ENCODE data around the gene RASGEF1B. TPM values are rescaled to one million over a fixed set of nuclear protein-coding genes. Genes with fewer than 3 reads are reported as not detected.

The RASGEF1B gene
- total RNA-seq, 1 experiment from 2014 or later: 7.5 TPM

DNA sequence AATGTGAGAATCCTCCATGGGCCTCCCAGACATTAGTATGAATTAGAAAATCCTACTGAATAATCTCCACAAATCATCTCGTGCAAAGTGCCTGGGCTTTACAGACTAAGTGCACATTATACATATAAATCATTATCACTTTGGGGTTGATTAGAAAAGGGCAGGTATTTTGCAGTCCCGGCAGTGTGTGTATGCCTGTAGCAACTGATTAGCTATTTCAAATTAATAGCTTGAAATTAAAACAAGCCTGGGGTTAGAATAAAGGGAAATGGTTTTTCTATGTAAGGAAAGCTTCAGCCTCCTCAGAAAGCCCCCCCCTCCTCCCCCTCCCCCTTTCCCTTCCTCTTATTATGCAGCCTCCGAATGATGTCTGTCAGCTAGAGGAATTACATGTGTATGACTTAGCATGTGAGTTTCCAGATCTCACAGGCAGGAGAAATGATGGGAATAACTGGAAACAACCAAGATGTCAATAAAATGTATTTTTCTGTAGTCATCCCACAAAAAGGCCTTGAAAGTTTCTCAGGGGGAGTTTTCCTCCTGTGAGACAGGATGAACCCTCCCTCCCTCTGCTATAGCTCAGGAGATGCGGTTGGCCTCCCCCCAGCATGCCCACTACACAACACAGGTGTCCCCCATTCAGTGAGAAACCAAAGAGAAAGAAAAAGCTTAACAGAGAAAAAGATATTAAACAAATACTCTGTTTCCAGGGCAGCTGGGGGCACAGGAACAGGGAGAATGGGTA, 41.2 kb upstream of the RASGEF1B start:
- peaks cover 20 to 36% of the 10 kb centered on the region in 2 experiments for H3K4me1 Mint-ChIP-seq
- no peak overlapping the region for H3K23ac ChIP-seq (ENCODE audit: insufficient read length, low read depth, low read length)
- H3K56ac ChIP-seq (ENCODE audit: insufficient read length, low read depth, low read length): no peak overlapping the region
- no peaks in the 10 kb centered on the region for H3K79me1 ChIP-seq (ENCODE audit: insufficient read depth, low read depth, low read length, poor library complexity, severe bottlenecking)
- no peaks in the 10 kb centered on the region for H4K20me1 ChIP-seq (ENCODE audit: control insufficient read depth, insufficient read depth, insufficient read length)
- WGBS (ENCODE audit: extremely low coverage, insufficient read length, low lambda C conversion rate): no CpG with 5 or more reads among the region's 4 CpGs
- no peaks in the 10 kb centered on the region for H3K23me2 ChIP-seq (ENCODE audit: insufficient read length, low read depth, low read length, poor library complexity, severe bottlenecking)
- H3T11ph ChIP-seq (ENCODE audit: low read length): no peak overlapping the region
- no peak overlapping the region for H3K4me2 ChIP-seq (ENCODE audit: insufficient read depth, insufficient read length, low read length)
- no peak overlapping the region for H2AK5ac ChIP-seq (ENCODE audit: insufficient read length, low read length)
- H3K9me3 ChIP-seq (ENCODE audit: control insufficient read depth, low read depth, low read length): no peaks in the 10 kb centered on the region
- no peak overlapping the region for H3K14ac ChIP-seq (ENCODE audit: insufficient read depth, low read length)
- no peak overlapping the region for H2BK15ac ChIP-seq (ENCODE audit: low read depth, low read length)
- no peak overlapping the region for H2BK120ac ChIP-seq (ENCODE audit: low read depth, low read length, poor library complexity, severe bottlenecking)
- no peak overlapping the region for H2AFZ ChIP-seq (ENCODE audit: low read length)
- no peak overlapping the region for H3K18ac ChIP-seq (ENCODE audit: insufficient read length, low read depth, low read length)
- H2BK5ac ChIP-seq (ENCODE audit: insufficient read length, low read length): no peak overlapping the region
- H3K9ac ChIP-seq (ENCODE audit: extremely low read depth, insufficient read length, low read length): no peak overlapping the region
- peaks cover 4% of the 10 kb centered on the region; the same call in 1 of the 2 replicates for H3K4me1 ChIP-seq (ENCODE audit: insufficient read depth, low read length)
- H3K36me3 Mint-ChIP-seq (ENCODE audit: insufficient read depth in 1 of 3, low read depth in 3 of 3): 0 out of 7 replicates have a peak, but pooled peaks cover 0 to 3% (median 0%) of the 10 kb centered on the region in 3 experiments
- no peak overlapping the region for H4K8ac ChIP-seq (replicated peaks; ENCODE audit: insufficient read length, low read depth, low read length)
- no peak overlapping the region for H4K91ac ChIP-seq (ENCODE audit: insufficient read length, low read depth, low read length)
- no peak overlapping the region for H3K27ac ChIP-seq (ENCODE audit: insufficient read length, low read depth, low read length)
- TF ChIP-seq, protein P1, sequence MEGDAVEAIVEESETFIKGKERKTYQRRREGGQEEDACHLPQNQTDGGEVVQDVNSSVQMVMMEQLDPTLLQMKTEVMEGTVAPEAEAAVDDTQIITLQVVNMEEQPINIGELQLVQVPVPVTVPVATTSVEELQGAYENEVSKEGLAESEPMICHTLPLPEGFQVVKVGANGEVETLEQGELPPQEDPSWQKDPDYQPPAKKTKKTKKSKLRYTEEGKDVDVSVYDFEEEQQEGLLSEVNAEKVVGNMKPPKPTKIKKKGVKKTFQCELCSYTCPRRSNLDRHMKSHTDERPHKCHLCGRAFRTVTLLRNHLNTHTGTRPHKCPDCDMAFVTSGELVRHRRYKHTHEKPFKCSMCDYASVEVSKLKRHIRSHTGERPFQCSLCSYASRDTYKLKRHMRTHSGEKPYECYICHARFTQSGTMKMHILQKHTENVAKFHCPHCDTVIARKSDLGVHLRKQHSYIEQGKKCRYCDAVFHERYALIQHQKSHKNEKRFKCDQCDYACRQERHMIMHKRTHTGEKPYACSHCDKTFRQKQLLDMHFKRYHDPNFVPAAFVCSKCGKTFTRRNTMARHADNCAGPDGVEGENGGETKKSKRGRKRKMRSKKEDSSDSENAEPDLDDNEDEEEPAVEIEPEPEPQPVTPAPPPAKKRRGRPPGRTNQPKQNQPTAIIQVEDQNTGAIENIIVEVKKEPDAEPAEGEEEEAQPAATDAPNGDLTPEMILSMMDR (conservative IDR thresholded peaks at IDR 0.05): no peak
- H2BK20ac ChIP-seq (ENCODE audit: low read depth, low read length, poor library complexity, severe bottlenecking): no peak overlapping the region
- peak overlapping the region in 1 of 2 experiments; percentile 54; a peak in 3 of 5 replicates for H3K4me3 Mint-ChIP-seq
- no peaks in the 10 kb centered on the region; a peak in 1 of 5 replicates for H3K9me3 Mint-ChIP-seq
- H3K79me2 ChIP-seq (ENCODE audit: insufficient read depth, low read length): no peaks in the 10 kb centered on the region
- no peaks in the 10 kb centered on the region for H3K27me3 Mint-ChIP-seq (ENCODE audit: low read depth)
- H3K27ac Mint-ChIP-seq: peak overlapping the region in 2 of 3 experiments; percentile 89 to 96; a peak in 5 of 7 replicates
- no peaks in the 10 kb centered on the region for H3K27me3 ChIP-seq (ENCODE audit: insufficient read depth, low read length)
- H3K4ac ChIP-seq (ENCODE audit: low read depth, low read length): no peak overlapping the region
- H4K5ac ChIP-seq (ENCODE audit: insufficient read length, low read depth, low read length): no peak overlapping the region
- no peak overlapping the region for H2BK12ac ChIP-seq (ENCODE audit: insufficient read length, low read depth, low read length)
- no peak for DNase-seq

Data from H9 (cell line).